ENCODE data around the gene TMEM236.

TMEM236 gene

GRCh38 chr10:17788646-17789045 is 36.6 kb downstream of the TMEM236 start:
- DNase-seq: no peak

DNA sequence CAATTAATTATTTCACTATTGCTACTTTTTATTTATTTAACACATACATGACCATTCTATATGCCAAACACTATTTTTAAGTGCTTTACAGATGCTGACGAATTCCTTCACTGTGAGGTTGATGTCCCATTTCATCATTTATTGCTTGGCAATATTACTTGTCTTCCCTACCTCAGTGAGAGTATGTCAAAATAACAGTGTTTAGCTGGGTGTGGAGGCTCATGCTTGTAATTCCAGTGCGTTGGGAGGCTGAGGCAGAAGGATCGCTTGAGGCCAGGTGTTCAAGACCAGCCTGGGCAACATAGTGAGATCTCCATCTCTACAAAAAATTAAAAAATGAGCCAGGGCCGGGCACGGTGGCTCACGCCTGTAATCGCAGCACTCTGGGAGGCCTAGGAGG is 37.4 kb downstream of the TMEM236 start:
- DNase-seq: no peak

- no peak for DNase-seq
These were observed 38.6 kb downstream of the TMEM236 start for GRCh38 chr10:17790651-17791050.

DNA sequence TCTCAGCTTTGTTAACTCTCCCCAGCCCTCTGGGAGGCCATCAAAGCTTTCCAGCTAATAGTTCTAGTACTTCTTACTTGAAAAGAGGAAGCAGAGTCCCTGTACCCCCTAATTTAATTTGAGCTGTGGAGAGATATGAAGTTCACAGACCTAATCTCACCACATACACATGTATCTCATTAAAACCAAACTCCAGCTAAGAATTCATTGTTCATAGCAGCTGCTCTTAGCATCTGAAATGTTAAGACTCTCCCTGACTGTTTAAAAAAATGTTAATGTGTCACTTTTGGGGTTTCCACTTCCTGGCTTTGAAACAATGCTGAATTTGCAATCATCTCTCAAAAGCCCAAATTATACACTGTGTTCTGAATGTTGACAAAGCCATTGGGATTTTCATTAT is 41.0 kb downstream of the TMEM236 start:
- no peak for DNase-seq

DNA sequence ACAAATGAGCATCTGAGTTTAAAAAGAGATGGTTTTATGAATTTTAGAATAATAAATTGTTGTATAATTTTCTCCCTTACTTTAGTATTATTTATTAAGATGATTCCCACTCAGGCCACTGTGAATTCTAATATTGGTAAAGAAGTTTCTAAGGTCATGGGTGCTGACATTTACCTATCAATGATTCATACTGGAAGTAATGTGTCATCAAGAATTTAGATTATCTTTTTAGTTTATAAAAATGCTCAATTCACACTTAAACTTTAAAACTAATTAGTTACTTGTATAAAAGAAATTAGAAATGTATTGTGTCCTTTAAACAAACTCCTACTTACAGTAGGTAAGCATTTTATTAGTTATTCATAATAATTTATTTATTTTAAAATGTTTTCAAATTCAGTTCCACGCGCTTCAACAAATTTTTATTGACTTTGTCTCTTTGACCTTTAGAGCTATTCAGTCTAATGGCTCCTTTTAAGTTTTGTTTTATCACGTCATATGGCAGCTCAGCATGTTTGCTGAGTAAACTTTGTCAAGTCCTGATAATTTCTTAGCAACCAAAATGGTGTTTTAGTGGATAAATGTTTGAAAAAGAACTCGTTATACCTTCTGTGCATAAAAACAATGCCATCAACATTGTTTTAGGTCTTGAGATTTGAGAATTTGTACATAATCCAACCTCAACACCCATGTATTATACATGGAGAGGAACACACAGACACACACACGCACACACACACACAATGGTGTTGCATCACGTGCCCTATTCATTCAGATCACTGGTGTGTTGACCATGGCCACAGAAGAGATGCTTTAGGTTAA is 42.0 kb downstream of the TMEM236 start:
- no peak for DNase-seq

- DNase-seq: no peak
These were observed 43.1 kb downstream of the TMEM236 start for GRCh38 chr10:17795083-17795482.

- DNase-seq: no peak
These were observed 44.0 kb downstream of the TMEM236 start for GRCh38 chr10:17795813-17796594.

- DNase-seq: no peak
These were observed 49.5 kb downstream of the TMEM236 start for GRCh38 chr10:17801507-17801906.

DNA sequence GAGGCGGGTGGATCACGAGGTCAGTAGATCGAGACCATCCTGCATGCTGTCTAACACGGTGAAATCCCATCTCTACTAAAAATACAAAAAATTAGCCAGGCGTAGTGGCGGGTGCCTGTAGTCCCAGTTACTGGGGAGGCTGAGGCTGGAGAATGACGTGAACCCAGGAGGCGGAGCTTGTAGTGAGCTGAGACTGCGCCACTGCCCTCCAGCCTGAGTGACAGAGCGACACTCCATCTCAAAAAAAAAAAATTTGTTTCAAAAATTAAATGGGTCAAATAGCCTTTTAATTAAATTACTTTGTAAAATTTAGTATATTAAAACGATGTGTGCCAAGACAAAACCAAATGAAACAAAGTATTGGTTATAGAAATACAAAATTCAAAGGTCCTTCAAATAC is 50.3 kb downstream of the TMEM236 start:
- no peak for DNase-seq

DNA sequence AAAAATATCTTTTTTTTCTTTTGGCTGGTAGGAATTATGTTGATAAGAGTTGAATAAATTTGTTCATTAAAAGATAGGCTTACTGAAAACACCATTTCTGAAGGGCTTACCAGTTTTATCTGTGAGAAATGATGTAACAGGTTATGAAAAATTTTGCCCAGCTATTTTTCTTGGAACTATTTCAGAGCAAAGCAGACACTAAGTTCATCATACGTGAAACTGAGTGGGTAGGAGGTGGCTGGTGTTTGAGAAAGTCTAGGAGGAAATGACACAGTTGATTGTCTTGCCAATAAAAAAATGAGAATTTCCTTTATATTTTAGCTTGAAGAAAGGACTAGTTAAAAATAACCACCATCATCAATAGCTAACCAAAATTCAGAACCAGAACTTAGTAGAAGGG is 51.0 kb downstream of the TMEM236 start:
- DNase-seq: no peak

- no peak for DNase-seq
These were observed 53.3 kb downstream of the TMEM236 start for GRCh38 chr10:17805330-17805729.

GRCh38 chr10:17805921-17806577 is 54.0 kb downstream of the TMEM236 start:
- DNase-seq: no peak

- DNase-seq: no peak
These were observed 57.2 kb downstream of the TMEM236 start, which contains the start of gene MRC1 for GRCh38 chr10:17808971-17809841. Gene MRC1 (plus strand): TSS chr10:17809348. CDS start chr10:17809466, 118 bp downstream.

- no peak for DNase-seq
These were observed 59.3 kb downstream of the TMEM236 start for GRCh38 chr10:17811146-17811865.

DNA sequence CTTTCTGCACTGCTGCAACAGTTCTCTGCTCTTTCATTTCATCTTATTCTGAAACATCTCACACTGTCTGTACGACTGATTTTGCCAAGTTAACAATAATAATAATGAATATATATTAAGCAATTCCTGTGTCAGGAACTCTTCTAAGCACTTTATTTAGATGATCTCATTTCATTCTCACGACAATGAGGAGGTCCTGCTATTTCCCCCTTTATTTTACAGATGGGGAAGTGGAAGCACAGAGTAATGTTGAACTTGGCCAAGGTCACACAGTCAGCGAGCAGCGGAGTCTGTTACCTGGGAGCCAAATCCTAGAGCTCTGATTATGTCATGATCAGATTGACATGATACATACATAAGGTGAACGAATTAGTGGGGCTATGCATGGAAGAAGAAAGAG is 63.0 kb downstream of the TMEM236 start:
- no peak for DNase-seq

DNA sequence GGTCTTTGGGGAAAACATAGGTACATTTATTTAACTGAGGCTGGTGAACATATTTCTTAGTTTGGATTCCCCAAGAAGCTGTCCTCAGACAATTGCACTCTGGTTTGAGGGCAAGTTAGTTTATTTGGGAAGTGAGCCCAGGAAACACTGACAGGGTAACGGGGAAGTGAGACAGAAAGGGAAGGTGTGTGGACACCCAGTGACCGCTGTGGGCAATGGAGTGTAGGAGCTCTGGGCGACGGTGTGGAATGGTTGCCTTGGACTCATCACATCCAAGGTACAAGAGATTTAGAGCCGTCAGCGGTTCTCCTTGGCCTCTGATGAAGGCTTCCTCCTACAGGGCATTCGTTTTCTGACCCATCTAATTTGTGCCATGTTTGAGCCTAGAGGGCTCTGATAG is 64.2 kb downstream of the TMEM236 start:
- no peak for DNase-seq

GRCh38 chr10:17817316-17817715 is 65.3 kb downstream of the TMEM236 start:
- no peak for DNase-seq

- no peak for DNase-seq
These were observed 65.8 kb downstream of the TMEM236 start for GRCh38 chr10:17817790-17818189.

DNA sequence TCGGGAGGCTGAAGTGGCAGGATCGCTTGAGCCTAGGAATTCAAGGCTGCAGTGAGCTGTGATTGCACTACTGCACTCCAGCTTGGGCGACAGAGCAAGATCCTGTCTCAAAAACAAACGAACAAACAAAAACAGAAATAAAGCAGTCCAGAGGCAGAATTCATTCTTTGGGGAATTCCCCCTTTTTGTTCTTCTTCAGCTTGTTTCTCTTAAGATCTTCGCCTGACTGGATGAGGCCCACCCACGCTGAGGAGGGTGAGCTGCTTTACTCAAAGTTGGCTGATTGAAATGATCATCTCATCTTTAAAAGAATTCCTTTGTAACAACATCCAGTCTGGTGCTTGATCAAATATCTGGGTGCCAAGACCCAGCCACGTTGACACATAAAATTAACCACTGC is 67.8 kb downstream of the TMEM236 start:
- DNase-seq: no peak

DNA sequence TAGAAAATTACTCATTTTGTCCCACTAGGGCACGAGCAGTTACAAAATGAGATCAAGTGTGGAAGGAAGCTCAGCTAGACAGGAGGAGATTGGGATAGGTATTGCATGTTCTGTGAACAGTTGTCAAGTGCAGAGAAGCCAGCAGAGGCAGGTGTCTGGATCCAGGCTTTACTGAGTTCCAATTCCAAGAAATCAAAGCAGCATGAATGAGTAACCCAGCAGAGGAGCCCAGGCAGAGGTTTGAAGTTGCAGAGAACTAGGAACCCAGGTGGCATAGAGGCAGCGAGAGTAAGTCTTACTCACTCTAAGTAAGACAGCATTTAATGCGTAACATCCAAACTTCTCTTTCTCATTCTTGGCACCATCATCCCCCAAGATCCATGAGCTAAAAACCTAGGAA is 68.9 kb downstream of the TMEM236 start:
- DNase-seq: no peak

DNA sequence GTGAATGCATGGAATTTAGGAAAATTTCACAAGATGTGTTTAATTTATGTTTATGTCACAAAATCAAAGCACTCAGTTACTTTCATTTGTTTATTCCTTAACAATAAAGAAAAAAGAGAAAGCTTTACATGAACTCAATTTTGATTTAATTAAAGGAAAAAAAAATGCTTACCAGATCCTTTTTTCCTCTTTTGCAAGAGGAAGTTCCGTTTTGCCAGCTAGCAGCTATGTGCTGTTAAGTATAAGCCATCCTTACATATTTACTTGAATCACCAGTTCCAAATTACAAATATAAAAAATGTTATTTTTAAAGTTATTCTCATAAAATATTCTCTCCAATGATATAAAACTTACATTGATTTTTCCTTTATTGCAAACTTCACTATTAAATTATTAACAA is 69.9 kb downstream of the TMEM236 start:
- DNase-seq: no peak

DNA sequence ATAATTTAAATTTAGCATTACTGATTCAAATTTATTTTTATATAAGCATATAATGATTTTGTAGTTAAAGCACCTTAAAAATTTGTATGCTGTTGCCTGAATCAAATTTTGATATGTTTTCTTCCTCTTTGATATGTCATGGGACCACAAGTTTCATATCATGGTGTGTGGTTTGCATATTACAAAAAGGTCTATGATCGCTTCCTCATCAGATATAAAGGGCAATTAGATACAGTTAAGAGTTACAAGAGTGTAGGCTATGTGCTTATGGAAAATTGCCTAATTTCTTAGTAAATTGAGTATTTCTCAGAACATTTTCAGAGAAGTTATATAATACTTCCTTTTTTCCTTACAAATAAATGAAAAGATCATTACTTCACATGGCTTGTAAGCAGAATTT is 79.3 kb downstream of the TMEM236 start:
- DNase-seq: no peak
